ENCODE measurements around the gene ZCCHC8.
A peak's percentile ranks its signal among the peaks of the same experiment; 100 is the strongest.
"Not testable (repeated sequence)": the region's sequence is repeated elsewhere in the genome, so short reads cannot be mapped to it uniquely, and the experiment has no call there.

Gene ZCCHC8

DNA sequence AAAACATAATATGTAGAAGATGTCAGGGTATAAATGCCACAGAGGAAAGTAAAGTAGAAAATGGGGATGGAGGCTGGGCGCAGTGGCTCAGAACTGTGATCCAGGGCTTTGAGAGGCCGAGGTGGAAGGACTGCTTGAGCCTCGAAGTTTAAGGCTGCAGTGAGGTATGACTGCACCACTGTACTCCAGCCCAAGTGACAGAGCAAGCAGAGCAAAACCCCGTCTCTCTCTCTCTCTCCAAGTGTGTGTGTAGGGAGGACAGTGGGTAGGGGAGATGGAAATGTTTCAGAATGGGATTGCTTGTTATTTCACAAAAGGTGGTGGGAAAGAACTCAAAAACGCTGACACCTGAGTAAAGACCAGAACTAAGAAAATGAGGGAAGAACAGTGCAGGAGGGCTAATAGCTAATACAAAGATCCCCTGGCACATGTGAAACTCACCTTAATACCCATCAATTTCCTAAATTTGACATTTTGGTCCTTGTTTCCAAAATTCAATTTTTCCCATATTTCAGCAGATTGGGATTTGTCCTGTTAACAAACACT lies 5.7 kb upstream of the ZCCHC8 start:
- DNase-seq, result no peak

DNA sequence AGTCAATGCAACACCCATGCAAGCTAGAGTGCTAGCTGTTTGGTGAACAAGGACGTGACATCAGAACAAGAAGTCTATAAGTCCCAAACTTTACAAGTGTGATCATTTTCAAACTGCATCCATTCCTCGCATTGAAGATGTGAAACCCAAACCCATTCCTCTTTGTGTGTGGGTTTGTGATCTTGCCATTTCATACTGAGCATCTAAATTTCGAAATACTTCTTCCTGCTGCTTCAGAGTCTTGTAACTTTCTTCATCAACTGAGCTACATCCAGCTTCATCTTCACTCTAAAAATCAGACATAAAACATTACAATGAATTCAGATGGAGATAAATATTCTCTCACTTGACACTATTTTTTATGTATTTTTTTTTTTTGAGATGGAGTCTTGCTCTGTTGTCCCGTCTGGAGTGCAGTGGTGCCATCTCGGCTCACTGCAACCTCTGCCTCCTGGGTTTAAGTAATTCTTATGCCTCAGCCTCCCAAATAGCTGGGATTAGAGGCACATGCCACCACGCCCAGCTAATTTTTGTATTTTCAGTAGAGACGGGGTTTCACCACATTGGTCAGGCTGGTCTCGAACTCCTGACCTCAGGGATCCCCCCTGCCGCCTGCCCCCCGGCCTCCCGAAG lies 4.8 kb upstream of the ZCCHC8 start:
- no peak for DNase-seq

DNA sequence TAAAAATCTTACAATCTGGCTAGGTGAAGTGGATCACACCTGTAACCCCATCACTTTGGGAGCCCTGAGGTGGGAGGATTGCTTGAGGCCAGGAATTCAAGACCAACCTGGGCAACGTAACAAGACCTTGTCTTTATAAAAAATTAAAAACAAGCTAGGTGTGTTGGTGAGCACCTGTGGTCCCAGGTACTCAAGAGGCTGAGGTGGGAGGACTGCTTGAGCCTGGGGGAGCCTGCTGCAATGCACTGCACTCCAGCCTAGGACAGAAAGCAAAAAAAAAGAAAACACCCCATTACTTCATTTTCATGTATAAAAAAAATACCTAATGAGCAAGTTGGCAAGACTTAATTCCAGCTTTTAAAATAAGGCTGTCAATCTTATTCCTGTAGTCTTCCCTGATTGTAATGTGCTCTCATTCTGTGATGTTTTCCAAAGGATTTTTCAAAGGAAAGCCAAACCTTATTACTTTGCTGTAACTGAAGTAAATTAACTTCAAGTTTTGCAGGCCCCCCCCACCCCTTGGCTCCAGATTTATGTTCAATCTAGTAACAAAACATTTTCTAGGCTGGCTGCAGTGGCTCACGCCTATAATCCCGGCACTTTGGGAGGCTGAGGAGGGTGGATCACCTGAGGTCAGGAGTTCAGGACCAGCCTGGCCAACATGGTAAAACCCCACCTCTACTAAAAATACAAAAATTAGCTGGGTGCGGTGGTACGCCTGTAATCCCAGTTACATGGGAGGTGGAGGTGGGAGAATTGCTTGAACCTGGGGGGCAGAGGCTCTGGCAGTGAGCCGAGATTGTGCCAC lies 3.3 kb upstream of the ZCCHC8 start:
- no peak for DNase-seq

DNA sequence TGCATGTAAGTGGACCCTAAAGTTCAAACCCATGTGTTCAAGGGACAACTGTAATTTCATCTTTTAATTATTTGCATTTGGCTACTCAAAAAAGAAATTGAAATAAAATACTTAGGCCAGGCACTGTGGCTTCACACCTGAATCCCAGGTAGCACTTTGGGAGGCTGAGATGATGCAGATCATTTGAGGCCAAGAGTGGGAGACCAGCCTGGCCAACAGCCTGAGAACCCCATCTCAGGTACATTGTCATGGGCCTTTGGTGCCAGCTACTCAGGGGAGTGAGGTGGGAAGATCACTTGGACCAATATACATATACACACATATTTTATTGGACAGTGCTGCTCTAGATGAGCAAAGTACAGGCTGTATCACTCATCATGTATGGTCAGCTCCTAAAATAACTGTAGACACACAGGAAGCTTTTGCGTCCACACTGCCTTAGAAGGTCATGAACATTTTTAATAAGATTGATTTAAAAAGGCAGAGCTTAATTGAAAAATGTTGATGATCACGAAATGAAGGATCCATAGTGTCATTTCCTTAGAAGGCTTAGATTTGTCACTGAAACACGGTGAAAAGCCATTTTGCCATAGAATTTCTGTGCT lies 2.5 kb upstream of the ZCCHC8 start:
- no peak for DNase-seq

DNA sequence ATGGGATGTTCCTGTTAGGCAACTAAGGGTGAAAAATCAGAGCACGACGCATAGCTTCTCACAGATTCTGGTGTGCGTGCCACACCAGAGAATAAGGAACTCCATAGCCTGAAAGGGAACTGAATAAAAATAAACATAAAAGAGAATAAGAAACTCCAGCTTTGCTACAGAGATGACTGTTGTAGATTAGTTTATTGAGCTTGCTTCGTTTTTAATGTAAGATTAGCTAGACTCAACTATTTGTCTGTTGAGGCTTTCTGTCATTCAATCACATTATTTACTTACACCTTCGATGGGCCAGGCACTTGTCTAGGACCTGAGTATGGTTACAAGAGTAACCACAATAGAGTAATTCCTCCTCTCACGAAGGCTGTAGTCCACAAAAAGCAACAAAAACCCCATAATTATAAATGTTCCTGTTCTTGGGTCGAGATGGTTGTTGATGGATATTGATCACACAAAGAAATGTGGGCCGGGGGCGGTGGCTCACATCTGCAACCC lies 807 bp upstream of the ZCCHC8 start:
- no peak for DNase-seq

DNA sequence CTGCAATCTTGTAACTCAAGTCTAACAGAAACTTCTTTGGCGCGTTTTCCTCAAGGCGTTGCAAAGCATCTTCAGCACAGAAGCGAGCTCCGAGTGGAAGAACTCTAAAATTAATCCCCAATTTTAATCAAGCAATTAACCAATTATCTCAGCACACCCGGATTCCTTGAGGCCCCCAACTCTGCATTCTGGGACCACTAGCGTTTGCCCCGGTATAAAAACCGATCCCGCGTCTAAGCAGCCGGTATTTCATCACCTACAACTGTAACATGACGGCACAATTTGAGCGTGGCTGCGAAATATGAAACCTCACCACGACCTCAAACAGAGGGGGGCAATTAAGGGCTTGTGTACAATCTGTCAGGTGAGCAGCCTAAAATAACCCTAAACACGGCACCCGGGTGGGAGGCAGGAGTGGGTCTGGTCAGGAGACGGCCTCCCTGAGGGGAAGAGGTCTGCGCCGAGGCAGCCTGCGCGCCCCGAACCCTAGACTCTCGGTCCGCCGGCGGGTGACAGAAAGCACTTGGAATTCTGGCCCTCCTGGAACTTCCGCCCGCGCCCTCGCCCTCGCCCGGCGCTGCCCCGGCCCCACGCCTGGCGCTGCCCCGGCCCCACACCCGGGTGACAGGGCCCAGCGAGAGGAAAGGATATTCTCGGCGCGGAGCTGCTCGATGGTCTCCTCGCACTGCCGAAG lies 594 bp downstream of the ZCCHC8 start:
- peak; percentile 31 for DNase-seq

DNA sequence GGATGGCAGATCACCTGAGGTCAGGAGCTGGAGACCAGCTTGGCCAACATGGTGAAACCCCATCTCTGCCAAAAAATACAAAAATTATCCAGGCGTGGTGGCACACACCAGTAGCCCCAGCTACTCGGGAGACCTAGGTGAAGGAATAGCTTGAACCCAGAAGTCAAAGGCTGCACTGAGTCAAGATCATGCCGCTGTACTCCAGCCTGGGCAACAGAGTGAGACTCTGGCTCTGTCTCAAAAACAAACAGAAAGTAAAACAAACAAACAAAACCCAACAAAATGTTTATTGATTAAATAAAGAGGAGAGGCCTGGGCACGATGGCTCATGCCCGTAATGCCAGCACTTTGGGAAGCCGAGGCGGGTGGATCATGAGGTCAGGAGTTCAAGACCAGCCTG lies 5.5 kb downstream of the ZCCHC8 start:
- no peak for DNase-seq

DNA sequence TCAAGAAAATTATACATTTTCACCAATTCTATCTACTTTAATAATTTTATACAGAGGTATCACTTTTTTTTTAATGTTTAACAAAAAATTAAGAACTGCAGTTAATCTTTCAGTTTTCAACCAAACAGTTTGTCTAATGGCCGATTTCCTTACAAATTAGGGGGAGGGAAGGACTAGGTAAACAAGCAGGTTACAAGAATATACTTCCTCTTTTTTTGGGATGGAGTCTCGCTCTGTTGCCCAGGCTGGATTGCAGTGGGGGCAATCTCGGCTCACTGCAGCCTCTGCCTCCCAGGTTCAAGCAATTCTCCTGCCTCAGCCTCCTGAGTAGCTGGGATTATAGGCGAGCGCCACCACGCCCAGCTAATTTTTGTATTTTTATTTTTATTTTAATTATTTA lies 7.5 kb downstream of the ZCCHC8 start:
- not testable (repeated sequence) for DNase-seq

DNA sequence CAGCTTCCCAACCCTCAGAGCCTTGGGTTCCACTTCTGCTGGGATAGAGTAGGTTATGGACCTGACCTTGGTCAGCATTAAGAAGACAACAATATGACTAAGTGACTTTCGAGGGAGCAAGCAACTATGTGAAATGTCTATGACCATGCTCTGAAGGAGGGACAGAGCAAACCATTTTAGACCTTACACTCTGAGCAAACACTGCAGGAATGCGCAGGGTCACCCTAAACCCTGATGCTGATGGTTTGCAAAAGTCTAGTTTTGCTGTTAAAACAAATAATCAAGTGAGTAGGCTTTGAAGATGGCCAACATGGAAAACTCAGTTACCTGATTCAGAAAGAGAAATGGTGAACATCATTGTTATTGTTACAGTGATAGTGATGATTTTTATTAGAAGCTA lies 8.7 kb downstream of the ZCCHC8 start:
- DNase-seq, result no peak

DNA sequence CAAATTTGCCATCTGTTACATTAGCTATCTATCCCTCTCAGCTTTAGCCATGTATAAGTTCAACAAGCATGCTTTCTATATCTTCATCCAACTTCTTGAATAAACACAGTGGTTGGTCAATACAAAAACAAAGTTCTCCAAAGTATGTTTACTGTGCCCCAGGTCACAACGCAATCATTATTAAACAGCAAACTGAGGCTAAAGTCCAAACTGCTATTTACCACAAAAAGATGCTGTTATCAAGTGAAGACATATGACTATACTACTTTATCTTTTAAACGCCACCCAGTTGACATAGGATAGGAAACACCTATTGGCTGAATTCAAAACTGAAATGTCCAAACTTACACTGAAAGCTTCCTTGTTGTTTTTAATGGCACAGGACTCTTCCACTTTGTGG lies 11.7 kb downstream of the ZCCHC8 start:
- no peak for DNase-seq

DNA sequence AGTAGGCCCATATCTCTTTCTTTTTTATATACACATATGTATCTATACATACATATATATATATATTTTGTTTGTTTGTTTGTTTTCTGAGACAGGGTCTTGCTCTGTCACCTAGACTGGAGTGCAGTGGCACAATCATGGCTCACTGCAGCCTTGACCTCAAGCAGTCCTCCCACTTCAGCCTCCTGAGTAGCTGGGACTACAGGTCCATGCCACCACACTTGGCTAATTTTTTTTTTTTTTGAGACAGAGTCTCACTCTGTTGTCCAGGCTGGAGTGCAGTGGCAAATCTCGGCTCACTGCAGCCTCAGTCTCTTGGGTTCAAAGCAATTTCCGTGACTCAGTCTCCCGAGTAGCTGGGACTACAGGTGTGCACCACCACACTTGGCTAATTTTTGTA lies 12.9 kb downstream of the ZCCHC8 start:
- DNase-seq, result not testable (repeated sequence)

DNA sequence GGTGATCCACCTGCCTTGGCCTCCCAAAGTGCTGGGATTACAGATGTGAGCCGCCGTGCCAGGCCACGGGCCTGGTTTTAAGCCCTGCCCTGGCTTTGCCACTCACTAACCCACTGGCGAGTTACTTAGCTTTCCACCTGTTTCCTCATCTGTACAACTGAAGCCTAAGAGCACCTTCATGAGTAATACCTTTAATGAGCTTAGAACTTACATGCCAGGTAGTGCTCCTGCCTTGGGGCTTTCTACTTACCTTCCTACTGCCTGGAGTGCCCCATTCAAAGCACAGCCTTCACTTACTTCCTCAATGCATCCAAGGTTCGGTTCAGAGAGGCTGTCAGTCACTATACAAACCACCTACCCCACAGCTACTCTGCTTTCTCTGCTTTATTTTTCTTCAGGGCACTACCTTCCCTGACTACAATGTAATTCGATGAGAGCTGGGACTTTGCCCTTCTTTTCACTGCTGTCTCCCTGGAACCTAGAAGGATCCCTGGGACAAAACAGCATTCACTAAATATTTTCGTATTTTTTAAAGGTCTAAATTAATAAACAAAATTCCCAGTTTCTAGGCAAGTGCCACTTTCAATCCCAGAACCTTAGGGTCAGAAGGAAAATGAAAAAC lies 13.8 kb downstream of the ZCCHC8 start:
- no peak for DNase-seq

DNA sequence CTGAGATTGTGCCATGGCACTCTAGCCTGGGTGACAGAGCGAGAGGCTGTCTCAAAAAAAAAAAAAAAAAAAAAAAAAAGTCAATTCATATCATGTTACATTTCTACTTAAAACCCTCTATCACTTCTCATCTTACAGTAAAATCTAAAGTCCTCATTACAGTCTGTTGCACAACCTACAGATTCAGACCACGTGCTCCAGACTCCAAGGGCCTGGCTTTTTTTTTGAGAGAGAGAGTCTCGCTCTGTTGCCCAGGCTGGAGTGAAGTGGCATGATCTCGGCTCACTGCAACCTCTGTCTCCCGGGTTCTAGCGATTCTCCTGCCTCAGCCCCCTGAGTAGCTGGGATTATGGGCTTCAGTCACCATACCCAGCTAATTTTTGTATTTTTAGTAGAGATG lies 14.4 kb downstream of the ZCCHC8 start:
- not testable (repeated sequence) for DNase-seq

DNA sequence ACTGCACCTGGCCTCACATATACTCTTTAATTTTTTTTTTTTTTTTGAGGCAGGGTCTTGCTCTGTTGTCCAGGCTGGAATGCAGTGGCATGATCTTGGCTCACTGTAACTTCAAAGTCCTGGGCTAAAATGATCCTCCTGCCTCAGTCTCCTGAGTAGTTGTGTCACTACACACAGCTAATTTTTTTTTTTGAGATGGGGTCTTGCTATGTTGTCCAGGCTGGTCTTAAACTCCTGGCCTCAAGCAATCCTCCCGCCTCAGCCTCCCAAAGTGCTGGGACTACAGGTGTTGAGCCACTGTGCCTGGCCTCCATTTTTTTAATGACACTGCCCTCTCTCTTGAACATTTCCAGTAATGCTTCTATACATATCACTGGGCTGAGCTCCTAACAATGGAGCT lies 16.3 kb downstream of the ZCCHC8 start:
- DNase-seq, result not testable (repeated sequence)

DNA sequence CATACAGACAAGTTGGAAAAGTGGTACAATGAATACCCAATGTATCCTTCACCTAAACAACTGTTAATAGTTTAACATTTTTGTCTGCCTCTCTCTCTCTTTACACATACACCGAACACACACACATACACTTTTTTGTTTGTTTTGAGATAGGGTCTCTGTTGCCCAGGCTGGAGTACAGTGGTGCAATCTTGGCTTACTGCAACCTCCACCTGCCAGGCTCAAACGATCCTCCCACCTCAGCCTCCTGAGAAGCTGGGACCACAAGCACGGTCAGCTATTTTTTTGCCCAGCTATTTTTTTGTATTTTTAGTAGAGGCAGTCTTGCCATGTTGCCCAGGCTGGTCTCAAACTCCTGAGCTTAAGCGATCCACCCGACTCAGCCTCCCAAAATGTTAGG lies 16.8 kb downstream of the ZCCHC8 start:
- DNase-seq, result no peak

DNA sequence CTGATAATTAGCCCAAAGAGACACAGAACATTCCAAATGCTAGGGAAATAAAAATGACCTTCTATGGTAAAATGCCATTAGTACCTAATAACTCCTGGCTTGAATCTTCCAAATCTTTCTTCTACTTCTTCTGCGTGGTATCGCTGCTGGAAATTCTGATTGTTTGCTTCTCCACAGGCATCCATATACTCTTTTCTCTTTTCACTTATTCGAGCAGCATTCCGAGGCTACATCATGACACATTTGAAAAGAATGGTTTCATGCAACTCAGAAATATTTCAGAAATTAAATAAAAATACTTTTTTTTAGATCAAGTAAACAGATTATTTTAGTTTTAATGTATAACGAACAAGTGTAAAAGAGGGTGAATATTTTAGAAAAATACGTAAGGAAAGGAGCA lies 18.9 kb downstream of the ZCCHC8 start:
- DNase-seq, result no peak

DNA sequence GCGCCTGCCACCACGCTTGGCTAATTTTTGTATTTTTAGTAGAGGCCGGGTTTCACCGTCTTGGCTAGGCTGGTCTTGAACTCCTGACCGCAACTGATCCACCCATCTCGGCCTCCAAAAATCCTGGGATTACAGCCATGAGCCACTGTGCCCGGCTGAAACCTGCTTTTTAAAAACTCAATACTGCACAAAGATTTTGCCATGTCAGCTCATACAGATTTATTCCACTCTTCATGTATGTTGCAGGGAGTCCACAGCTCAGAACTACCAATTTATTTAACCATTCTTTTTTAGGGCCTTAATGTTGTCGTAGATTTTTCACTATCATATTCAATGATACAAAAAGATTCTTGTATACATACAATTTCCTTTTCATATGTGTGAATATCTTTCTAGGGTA lies 20.0 kb downstream of the ZCCHC8 start:
- DNase-seq, result no peak

DNA sequence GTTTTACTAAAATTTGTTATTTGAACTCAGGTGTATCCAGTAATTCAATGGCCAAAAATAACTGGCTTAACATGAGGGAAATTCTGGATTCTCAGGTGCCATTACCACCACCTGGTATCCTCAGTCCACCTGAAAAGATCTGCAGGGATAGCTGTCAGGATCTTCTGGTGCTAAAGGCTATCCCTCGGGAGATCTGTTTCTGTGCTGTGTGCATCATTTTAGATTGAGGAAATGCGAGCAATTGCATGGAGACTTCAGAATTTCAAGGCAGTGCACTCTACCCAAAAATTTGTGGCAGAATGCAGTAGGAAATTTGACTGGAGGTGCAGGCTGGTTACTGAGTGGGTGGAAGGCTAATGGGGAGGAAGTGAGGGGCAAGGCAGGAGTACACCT lies 26.4 kb downstream of the ZCCHC8 start:
- DNase-seq, result no peak

DNA sequence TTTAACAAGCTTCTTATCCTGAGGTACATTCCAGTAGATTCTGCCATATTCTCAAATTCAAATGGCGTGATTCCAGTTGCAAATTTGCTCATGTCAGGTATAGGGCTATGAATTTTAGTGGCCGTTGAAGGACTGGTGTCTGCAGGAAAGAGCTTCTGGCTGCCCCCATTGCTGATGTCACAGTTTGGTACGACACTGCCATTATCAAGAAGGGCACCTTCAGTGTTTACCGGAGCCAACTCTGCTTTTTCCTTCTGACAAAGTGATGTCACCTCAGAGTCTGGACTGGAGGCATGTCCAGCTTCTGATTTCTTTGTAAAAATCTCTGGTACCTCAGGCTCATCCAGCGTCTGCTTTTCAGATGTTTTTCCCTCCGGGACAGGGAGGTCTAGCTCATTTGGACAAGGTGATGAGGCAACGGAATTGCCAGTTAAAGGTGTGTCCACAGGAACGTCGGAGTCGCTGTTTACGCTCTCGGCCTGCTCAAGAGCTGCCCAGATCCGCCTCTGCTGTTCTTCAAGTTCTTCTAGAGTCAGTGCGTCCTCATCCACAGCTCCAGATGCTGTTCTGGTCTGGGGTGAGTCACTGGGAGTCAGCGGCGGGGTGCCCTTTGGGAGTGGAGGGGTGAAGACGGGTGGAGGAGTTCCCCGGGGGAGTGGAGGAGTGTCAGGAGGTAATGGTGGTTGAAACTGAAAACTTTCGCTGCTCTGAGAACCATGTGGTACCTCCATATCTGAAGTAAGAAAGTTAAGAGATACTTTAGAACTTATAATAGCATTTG lies 27.0 kb downstream of the ZCCHC8 start:
- no peak for DNase-seq

DNA sequence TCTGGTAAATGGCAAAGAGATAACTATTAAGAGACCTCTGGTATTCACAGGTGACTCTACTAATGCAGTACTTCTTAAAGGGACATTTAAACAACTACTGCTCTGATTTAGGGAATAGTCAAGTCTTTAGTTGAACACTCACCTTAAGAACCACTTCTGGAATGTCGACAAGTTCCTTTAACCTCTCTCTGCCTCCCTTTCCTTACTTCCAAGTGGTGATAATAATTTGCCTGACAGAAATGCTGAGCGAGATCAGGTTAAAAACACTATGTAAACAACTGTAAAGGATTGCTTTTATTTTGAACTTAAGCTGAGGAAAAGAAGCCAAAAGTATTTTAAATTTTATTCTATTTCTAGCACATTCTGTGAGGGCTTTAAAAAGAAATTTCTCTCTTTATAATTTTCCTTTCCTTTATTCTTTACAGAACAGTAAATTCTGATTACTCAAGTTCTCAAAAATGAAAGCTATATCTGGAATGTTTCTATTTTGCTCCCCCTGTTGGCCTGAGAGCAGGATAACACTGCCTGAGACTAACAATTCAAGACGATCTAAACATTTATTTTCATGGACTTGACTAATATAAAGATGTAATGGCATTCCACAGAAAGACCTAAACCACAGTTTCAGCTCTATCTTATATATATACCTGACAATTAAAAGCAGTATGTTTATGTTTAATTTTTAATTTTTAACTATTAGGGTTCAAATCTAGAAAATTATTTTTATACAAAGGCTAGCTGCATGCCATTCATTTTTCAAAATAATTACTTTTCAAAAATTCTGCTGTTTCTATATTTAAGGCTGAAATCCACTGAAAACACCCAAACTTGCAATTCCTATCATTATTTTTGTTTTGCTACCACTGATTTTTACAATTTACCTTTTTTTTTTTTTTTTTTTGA lies 29.2 kb downstream of the ZCCHC8 start:
- DNase-seq, result peak; percentile 32

DNA sequence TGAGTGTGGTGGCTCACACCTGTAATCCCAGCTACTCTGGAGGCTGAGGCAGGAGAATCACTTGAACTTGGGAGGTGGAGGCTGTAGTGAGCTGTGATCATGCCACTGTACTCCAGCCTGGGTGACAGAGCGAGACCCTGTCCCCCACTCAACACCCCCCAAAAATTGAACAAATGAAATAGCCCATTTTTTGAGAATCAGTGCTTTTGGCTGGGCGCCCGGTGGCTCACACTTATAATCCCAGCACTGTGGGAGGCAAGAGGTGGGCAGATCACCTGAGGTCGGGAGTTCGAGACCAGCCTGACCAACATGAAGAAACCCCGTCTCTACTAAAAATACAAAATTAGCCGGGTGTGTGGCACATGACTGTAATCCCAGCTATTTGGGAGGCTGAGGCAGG lies 30.2 kb downstream of the ZCCHC8 start:
- DNase-seq, result not testable (repeated sequence)

All from CD4-positive, alpha-beta T cell treated with Interleukin-6 for 4 hours (primary cell).